Stimulated activated CD4-positive, alpha-beta T cell treated with anti-CD3 and anti-CD28 coated beads, Interleukin-12 subunit alpha, Interleukin-12 subunit beta, amount 100 ng/mL, for 48 hours (primary cell): ENCODE data around the gene ESYT1.

Source experiments
- DNase-seq, 3 donors: peaks; one replicate each; pipeline ENCODE4 v3.0.0-alpha.2; 2020; ENCODE audit warnings: low read depth in 2 of 3, low spot score in 1 of 3

The ESYT1 gene

DNA sequence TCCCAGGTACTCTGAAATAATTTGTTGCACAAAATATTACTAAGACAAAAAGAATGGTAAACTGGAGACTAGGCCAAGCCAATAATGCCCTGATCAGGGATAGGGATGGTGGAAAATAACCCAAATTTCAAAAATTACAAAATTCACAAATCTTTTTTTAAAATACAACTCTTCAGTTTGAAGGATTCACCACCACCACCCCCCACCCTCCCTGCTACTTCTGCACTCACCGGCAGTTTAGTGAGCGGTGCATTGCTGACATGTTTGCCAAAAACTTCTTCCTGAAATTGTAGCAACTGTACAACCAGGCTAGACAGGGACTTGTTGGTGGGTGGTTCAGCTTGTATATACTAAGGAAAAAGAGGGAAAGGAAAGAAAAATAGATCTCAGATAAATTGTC lies 58.9 kb downstream of the ESYT1 start:
- no peak for DNase-seq

DNA sequence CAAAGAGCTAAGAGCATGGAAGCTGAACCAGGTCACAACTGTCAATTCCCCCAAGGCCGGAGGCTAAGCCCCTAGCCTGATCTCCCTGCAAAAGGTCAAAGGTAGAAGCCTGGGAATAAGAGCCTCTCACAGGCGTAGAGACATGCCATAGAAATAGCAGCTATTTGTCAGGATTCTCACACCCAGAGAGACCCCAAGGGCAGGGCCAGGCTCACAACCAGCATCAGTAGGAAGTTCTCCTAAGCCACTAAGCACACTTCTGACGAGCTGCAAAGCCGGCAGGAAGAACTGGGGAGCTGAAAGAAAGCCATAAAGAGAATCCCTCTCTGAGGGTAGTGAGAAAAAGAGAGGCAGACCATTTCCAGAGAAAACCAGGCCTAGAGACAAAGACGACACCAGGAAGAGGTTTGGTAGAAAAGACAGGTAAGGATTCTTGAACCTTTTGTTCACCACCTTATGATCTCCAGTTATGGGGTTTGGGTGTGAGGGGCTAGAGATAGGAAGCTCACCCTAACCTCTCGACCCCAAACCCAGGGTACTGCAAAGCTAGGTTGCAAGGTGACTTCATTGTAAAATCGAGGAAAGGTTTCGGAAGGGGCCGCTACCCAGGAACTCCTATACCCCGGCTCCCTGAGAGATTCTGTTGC lies 60.2 kb downstream of the ESYT1 start:
- no peak for DNase-seq

DNA sequence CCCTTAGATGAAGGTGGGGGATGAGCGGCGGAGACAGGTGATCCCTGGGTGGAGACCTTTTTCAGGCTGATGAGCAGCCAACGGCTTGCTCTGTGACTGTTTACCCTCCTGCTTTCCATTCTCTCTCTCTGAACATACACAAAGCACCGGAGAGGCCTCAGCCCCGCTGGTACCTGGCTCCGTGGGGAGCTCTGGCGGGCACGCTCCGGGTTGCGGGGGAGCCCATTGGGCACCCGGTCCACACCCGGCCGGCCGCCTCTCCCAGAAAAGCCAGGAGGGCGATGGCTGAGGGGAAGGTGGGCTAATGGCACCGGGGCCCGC lies 60.7 kb downstream of the ESYT1 start:
- no peak for DNase-seq

- DNase-seq, result peak; percentile 66 to 82 (median 76)
Observed at GRCh38 chr12:56189099-56189917, 61.2 kb downstream of the ESYT1 start, which contains the start of gene SMARCC2. TSS of gene SMARCC2 (minus strand) at chr12:56189483. CDS start at chr12:56189461, 22 bp downstream.

DNA sequence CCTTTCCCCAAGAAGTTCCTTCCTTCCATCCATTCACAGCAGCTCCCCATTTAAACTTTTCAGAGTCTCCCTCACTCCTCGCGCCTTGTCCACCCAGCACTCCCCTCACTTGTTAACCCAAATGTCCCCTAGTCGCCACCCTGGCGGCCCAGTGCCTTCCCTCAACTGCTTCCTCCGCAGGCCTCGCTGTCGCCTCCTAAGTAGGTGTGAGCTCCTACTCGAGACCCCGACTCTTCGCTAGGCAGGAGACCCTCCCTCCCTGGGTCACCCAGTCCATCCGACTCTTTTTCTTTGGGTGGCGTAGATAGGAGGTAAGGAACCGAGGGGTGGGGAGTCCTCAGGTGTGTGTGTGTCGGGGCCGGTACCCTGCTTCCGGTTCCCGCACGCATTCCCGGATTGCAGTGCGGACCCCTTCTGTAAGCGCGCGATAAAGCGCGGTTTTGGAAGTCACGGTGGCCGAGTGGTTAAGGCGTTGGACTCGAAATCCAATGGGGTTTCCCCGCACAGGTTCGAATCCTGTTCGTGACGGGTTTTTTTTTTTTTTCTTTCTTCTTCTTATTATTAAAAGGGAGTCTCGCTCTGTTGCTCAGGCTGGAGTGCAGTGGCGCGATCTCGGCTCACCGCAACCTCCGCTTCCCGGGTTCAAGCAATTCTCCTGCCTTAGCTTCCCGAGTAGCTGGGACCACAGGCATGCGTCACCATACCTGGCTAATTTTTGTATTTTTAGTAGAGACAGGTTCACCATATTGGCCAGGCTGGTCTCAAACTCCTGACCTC lies 62.0 kb downstream of the ESYT1 start:
- DNase-seq, result peak; percentile 77 to 94 (median 89)

GRCh38 chr12:56190695-56191155 lies 62.7 kb downstream of the ESYT1 start:
- no peak for DNase-seq

GRCh38 chr12:56192582-56192981 lies 64.5 kb downstream of the ESYT1 start:
- no peak for DNase-seq

DNA sequence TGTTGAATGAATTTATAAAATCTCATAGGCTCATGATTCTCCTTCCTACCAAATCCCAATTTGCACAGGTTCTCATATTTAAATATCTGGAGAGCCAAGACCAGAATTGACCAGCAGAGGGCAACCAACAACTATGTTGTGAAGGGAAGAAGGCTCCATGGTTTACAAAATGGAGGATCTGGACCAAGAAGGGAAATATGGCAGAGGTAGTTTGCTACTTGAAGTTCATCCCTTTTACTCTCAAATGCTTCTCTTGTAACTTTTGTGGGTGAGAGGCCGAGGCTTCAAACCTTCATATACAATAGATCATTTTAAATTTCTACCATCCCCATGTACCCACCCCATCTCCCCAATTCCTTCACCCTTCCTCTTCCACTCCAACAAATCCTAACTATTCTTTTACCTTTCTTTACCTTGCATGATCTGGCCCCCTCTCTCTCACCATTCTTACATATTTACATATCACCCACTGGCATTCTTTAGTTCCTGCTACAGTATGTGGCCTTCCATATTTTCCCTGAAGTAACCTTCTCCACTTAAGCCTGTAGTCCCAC lies 65.0 kb downstream of the ESYT1 start:
- DNase-seq, result peak; percentile 56 to 88 (median 71)
